Measurements from ENCODE around the gene SS18L1. TPM values are rescaled to one million over a fixed set of nuclear protein-coding genes. Genes with fewer than 3 reads are reported as not detected.
"Not testable (repeated sequence)": the region's sequence is repeated elsewhere in the genome, so short reads cannot be mapped to it uniquely, and the experiment has no call there.

SS18L1 gene
- 9.7 and 14.2 TPM in 2 replicates for total RNA-seq

GRCh38 chr20:62143081-62143956 is at the start of gene SS18L1, which contains the start of gene PSMA7:
TSS of gene SS18L1 (plus strand) at chr20:62143769. CDS start at chr20:62143821, 52 bp downstream.
TSS of gene PSMA7 (minus strand) at chr20:62143394. CDS start at chr20:62143303, 91 bp downstream.
- DNase-seq (ENCODE audit: low read depth, low spot score) = peak; percentile 55

GRCh38 chr20:62096421-62097380 is 46.9 kb upstream of the SS18L1 start:
- DNase-seq (ENCODE audit: low read depth, low spot score) = no peak

GRCh38 chr20:62097881-62098407 is 45.6 kb upstream of the SS18L1 start:
- no peak for DNase-seq (ENCODE audit: low read depth, low spot score)

- no peak for DNase-seq (ENCODE audit: low read depth, low spot score)
These were observed 42.5 kb upstream of the SS18L1 start for GRCh38 chr20:62101078-62101477.

- no peak for DNase-seq (ENCODE audit: low read depth, low spot score)
These were observed 39.9 kb upstream of the SS18L1 start for GRCh38 chr20:62103508-62104233.

- DNase-seq (ENCODE audit: low read depth, low spot score) = no peak
These were observed 39.3 kb upstream of the SS18L1 start for GRCh38 chr20:62104234-62104789.

- DNase-seq (ENCODE audit: low read depth, low spot score) = no peak
These were observed 38.7 kb upstream of the SS18L1 start for GRCh38 chr20:62104791-62105345.

GRCh38 chr20:62105592-62105991 is 38.0 kb upstream of the SS18L1 start:
- DNase-seq (ENCODE audit: low read depth, low spot score) = no peak

GRCh38 chr20:62111148-62111547 is 32.4 kb upstream of the SS18L1 start:
- DNase-seq (ENCODE audit: low read depth, low spot score) = no peak

GRCh38 chr20:62112368-62112767 is 31.2 kb upstream of the SS18L1 start:
- no peak for DNase-seq (ENCODE audit: low read depth, low spot score)

GRCh38 chr20:62114894-62115293 is 28.7 kb upstream of the SS18L1 start:
- no peak for DNase-seq (ENCODE audit: low read depth, low spot score)

- DNase-seq (ENCODE audit: low read depth, low spot score) = not testable (repeated sequence)
These were observed 27.7 kb upstream of the SS18L1 start for GRCh38 chr20:62115800-62116407.

GRCh38 chr20:62116558-62117361 is 26.8 kb upstream of the SS18L1 start:
- DNase-seq (ENCODE audit: low read depth, low spot score) = no peak

- DNase-seq (ENCODE audit: low read depth, low spot score) = no peak
These were observed 26.3 kb upstream of the SS18L1 start for GRCh38 chr20:62117362-62117646.

GRCh38 chr20:62117658-62118057 is 25.9 kb upstream of the SS18L1 start:
- no peak for DNase-seq (ENCODE audit: low read depth, low spot score)

- no peak for DNase-seq (ENCODE audit: low read depth, low spot score)
These were observed 25.2 kb upstream of the SS18L1 start for GRCh38 chr20:62118113-62119043.

GRCh38 chr20:62119115-62119514 is 24.5 kb upstream of the SS18L1 start:
- DNase-seq (ENCODE audit: low read depth, low spot score) = no peak
